HepG2 (cell line): Measurements from ENCODE around the gene ANKLE1. TPM values are rescaled to one million over a fixed set of nuclear protein-coding genes. Genes with fewer than 3 reads are reported as not detected.
A peak's percentile ranks its signal among the peaks of the same experiment; 100 is the strongest.

Experiments used
- ATAD3A ChIP-seq: sonication (generic); formaldehyde crosslinking; IDR thresholded peaks from 2 replicates; pipeline ENCODE4 v1.4.0; 2020; ENCODE audit warnings: missing genetic modification reagents
- IRX3 ChIP-seq: sonication (generic); formaldehyde crosslinking; IDR thresholded peaks from 2 replicates; pipeline ENCODE4 v1.8.1; 2023; ENCODE audit warnings: mild to moderate bottlenecking, low read depth, missing genetic modification reagents, borderline replicate concordance
- JUNB ChIP-seq: sonication (generic); formaldehyde crosslinking; IDR thresholded peaks from 2 replicates; pipeline ENCODE4 v1.8.0; 2022; ENCODE audit warnings: missing genetic modification reagents, mild to moderate bottlenecking, borderline replicate concordance
- PCBP2 ChIP-seq: fragments of 200-400 bp; formaldehyde crosslinking; optimal IDR thresholded peaks from 2 replicates; pipeline ENCODE3; 2018; ENCODE audit warnings: low read length, low read depth; ENCODE audit not compliant: poor library complexity, severe bottlenecking
- RFX1 ChIP-seq: fragments of 450-650 bp; IDR thresholded peaks from 2 replicates; pipeline ENCODE4 v1.6.1; 2017
- ZFP36 ChIP-seq: fragments of 150-350 bp; IDR thresholded peaks from 2 replicates; pipeline ENCODE4 v1.6.1; 2018; ENCODE audit warnings: borderline replicate concordance, low read length, low read depth; ENCODE audit not compliant: partially characterized antibody
- ZNF30 ChIP-seq: sonication (generic); formaldehyde crosslinking; IDR thresholded peaks from 2 replicates; pipeline ENCODE4 v1.5.0; 2020; ENCODE audit warnings: mild to moderate bottlenecking, missing genetic modification reagents
- ZNF34 ChIP-seq: sonication (generic); formaldehyde crosslinking; IDR thresholded peaks from 2 replicates; pipeline ENCODE4 v1.4.0; 2020; ENCODE audit warnings: mild to moderate bottlenecking, missing genetic modification reagents, borderline replicate concordance
- ZNF674 ChIP-seq: sonication (generic); formaldehyde crosslinking; IDR thresholded peaks from 2 replicates; pipeline ENCODE4 v1.5.0; 2020; ENCODE audit warnings: low read depth, mild to moderate bottlenecking, missing genetic modification reagents
- polyA plus RNA-seq, 8 experiments: library from polyadenylated mRNA; depleted of rRNA in 3 of 8; stranded (reverse) in 7 of 8; unstranded in 1 of 8; fragments of >200 nt; fragmentation: Illumina TruSeq in 4 of 8; extraction: Trizol in 4 of 8; gene quantifications; 2 replicates each; pipeline versions ENCODE4 v1.2.1 to v1.2.3, GENCODE V29; 2011 to 2016; ENCODE audit warnings: low read depth in 4 of 8, missing spikeins in 1 of 8, mixed read lengths in 1 of 8; ENCODE audit not compliant: insufficient read depth in 1 of 8
- total RNA-seq, 5 experiments: library from RNA; depleted of rRNA; stranded (reverse); fragments of >200 nt; fragmentation: Illumina TruSeq; extraction: Trizol; gene quantifications; 2 replicates each; pipeline ENCODE4 v1.2.3, GENCODE V29; 2016; ENCODE audit warnings: low read depth in 1 of 5
- TF ChIP-seq, protein P1 (sequence below): sonication (generic); formaldehyde crosslinking; IDR thresholded peaks from 2 replicates; pipeline ENCODE4 v1.5.0; 2020; ENCODE audit warnings: missing genetic modification reagents
- TF ChIP-seq, protein P2 (sequence below): sonication (generic); formaldehyde crosslinking; IDR thresholded peaks from 2 replicates; pipeline ENCODE4 v1.4.0; 2020; ENCODE audit warnings: mild to moderate bottlenecking, missing genetic modification reagents
- TF ChIP-seq, protein P3 (sequence below): sonication (generic); formaldehyde crosslinking; IDR thresholded peaks from 2 replicates; pipeline ENCODE4 v1.8.1; 2023; ENCODE audit warnings: missing genetic modification reagents, mild to moderate bottlenecking, borderline replicate concordance
- TF ChIP-seq, protein P4 (sequence below): sonication (generic); formaldehyde crosslinking; IDR thresholded peaks from 2 replicates; pipeline ENCODE4 v1.5.1; 2020; ENCODE audit warnings: missing genetic modification reagents, mild to moderate bottlenecking, borderline replicate concordance
- TF ChIP-seq, protein P5 (sequence below): sonication (generic); formaldehyde crosslinking; conservative IDR thresholded peaks from 2 replicates; pipeline ENCODE4 v1.4.0; 2020; ENCODE audit warnings: mild to moderate bottlenecking, missing genetic modification reagents, moderate library complexity
- TF ChIP-seq, protein P6 (sequence below): sonication (generic); IDR thresholded peaks from 2 replicates; pipeline ENCODE4 v1.6.1; 2016; ENCODE audit warnings: low read depth, borderline replicate concordance
- TF ChIP-seq, protein P7 (sequence below): IDR thresholded peaks from 2 replicates; pipeline ENCODE4 v1.6.1; 2016; ENCODE audit warnings: low read depth, control low read depth

Gene ANKLE1
- total and polyA plus RNA-seq, 2 of the 13 experiments (the other 11 are each of a cell fraction or from before 2014, with no cell fraction given), result 0.69 to 1.5 TPM

DNA sequence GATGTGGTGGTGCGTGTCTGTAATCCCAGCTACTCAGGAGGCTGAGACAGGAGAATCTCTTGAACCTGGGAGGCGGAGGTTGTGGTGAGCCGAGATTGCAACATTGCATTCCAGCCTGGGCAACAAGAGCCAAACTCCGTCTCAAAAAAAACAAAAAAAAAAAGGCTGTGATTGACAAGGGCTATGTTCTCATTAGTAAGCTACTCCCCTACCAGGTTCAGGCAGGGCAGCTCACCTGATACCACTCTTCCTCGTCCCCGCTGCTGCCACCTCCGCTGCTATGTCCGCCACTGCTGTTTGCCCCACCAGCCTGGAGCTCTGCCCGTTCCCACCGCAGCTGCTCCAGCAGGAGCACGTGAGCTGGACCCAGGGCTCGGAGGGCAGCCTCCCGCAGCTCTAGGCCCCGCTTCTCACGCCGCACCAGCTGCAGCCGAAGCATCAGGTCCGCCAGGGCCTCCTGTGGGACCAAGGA lies 26.5 kb upstream of the ANKLE1 start (continued):
- TF ChIP-seq, protein P1, sequence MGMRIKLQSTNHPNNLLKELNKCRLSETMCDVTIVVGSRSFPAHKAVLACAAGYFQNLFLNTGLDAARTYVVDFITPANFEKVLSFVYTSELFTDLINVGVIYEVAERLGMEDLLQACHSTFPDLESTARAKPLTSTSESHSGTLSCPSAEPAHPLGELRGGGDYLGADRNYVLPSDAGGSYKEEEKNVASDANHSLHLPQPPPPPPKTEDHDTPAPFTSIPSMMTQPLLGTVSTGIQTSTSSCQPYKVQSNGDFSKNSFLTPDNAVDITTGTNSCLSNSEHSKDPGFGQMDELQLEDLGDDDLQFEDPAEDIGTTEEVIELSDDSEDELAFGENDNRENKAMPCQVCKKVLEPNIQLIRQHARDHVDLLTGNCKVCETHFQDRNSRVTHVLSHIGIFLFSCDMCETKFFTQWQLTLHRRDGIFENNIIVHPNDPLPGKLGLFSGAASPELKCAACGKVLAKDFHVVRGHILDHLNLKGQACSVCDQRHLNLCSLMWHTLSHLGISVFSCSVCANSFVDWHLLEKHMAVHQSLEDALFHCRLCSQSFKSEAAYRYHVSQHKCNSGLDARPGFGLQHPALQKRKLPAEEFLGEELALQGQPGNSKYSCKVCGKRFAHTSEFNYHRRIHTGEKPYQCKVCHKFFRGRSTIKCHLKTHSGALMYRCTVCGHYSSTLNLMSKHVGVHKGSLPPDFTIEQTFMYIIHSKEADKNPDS (CRISPR knock-in tag), result no peak
- TF ChIP-seq ZFP36, result no peak
- no peak for TF ChIP-seq RFX1
- TF ChIP-seq, protein P2, sequence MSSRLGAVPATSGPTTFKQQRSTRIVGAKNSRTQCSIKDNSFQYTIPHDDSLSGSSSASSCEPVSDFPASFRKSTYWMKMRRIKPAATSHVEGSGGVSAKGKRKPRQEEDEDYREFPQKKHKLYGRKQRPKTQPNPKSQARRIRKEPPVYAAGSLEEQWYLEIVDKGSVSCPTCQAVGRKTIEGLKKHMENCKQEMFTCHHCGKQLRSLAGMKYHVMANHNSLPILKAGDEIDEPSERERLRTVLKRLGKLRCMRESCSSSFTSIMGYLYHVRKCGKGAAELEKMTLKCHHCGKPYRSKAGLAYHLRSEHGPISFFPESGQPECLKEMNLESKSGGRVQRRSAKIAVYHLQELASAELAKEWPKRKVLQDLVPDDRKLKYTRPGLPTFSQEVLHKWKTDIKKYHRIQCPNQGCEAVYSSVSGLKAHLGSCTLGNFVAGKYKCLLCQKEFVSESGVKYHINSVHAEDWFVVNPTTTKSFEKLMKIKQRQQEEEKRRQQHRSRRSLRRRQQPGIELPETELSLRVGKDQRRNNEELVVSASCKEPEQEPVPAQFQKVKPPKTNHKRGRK, result no peak
- no peak for TF ChIP-seq ATAD3A
- no peak for TF ChIP-seq ZNF30 (CRISPR knock-in tag)
- TF ChIP-seq, protein P3, sequence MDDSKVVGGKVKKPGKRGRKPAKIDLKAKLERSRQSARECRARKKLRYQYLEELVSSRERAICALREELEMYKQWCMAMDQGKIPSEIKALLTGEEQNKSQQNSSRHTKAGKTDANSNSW (CRISPR knock-in tag), result no peak
- TF ChIP-seq ZNF34 (CRISPR knock-in tag), result no peak
- no peak for TF ChIP-seq ZNF674 (CRISPR knock-in tag)
- no peak for TF ChIP-seq PCBP2
- TF ChIP-seq JUNB, result no peak
- TF ChIP-seq, protein P4, sequence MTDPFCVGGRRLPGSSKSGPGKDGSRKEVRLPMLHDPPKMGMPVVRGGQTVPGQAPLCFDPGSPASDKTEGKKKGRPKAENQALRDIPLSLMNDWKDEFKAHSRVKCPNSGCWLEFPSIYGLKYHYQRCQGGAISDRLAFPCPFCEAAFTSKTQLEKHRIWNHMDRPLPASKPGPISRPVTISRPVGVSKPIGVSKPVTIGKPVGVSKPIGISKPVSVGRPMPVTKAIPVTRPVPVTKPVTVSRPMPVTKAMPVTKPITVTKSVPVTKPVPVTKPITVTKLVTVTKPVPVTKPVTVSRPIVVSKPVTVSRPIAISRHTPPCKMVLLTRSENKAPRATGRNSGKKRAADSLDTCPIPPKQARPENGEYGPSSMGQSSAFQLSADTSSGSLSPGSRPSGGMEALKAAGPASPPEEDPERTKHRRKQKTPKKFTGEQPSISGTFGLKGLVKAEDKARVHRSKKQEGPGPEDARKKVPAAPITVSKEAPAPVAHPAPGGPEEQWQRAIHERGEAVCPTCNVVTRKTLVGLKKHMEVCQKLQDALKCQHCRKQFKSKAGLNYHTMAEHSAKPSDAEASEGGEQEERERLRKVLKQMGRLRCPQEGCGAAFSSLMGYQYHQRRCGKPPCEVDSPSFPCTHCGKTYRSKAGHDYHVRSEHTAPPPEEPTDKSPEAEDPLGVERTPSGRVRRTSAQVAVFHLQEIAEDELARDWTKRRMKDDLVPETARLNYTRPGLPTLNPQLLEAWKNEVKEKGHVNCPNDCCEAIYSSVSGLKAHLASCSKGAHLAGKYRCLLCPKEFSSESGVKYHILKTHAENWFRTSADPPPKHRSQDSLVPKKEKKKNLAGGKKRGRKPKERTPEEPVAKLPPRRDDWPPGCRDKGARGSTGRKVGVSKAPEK, result no peak
- TF ChIP-seq, protein P5, sequence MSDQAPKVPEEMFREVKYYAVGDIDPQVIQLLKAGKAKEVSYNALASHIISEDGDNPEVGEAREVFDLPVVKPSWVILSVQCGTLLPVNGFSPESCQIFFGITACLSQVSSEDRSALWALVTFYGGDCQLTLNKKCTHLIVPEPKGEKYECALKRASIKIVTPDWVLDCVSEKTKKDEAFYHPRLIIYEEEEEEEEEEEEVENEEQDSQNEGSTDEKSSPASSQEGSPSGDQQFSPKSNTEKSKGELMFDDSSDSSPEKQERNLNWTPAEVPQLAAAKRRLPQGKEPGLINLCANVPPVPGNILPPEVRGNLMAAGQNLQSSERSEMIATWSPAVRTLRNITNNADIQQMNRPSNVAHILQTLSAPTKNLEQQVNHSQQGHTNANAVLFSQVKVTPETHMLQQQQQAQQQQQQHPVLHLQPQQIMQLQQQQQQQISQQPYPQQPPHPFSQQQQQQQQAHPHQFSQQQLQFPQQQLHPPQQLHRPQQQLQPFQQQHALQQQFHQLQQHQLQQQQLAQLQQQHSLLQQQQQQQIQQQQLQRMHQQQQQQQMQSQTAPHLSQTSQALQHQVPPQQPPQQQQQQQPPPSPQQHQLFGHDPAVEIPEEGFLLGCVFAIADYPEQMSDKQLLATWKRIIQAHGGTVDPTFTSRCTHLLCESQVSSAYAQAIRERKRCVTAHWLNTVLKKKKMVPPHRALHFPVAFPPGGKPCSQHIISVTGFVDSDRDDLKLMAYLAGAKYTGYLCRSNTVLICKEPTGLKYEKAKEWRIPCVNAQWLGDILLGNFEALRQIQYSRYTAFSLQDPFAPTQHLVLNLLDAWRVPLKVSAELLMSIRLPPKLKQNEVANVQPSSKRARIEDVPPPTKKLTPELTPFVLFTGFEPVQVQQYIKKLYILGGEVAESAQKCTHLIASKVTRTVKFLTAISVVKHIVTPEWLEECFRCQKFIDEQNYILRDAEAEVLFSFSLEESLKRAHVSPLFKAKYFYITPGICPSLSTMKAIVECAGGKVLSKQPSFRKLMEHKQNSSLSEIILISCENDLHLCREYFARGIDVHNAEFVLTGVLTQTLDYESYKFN (CRISPR knock-in tag), result peak; percentile 32; the same call in 1 of the 2 replicates
- no peak for TF ChIP-seq IRX3
- TF ChIP-seq, protein P6, sequence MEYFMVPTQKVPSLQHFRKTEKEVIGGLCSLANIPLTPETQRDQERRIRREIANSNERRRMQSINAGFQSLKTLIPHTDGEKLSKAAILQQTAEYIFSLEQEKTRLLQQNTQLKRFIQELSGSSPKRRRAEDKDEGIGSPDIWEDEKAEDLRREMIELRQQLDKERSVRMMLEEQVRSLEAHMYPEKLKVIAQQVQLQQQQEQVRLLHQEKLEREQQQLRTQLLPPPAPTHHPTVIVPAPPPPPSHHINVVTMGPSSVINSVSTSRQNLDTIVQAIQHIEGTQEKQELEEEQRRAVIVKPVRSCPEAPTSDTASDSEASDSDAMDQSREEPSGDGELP, result peak; percentile 65; the same call in 1 of the 2 replicates
- TF ChIP-seq, protein P7, sequence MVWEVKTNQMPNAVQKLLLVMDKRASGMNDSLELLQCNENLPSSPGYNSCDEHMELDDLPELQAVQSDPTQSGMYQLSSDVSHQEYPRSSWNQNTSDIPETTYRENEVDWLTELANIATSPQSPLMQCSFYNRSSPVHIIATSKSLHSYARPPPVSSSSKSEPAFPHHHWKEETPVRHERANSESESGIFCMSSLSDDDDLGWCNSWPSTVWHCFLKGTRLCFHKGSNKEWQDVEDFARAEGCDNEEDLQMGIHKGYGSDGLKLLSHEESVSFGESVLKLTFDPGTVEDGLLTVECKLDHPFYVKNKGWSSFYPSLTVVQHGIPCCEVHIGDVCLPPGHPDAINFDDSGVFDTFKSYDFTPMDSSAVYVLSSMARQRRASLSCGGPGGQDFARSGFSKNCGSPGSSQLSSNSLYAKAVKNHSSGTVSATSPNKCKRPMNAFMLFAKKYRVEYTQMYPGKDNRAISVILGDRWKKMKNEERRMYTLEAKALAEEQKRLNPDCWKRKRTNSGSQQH, result peak; percentile 64; the same call in 1 of the 2 replicates
